Measurements from ENCODE around the gene MASP2.
"Not testable (repeated sequence)": the region's sequence is repeated elsewhere in the genome, so short reads cannot be mapped to it uniquely, and the experiment has no call there.

MASP2 gene

GRCh38 chr1:11012260-11013159, 34.5 kb downstream of the MASP2 start, which contains the start of gene TARDBP:
Gene TARDBP (plus strand): TSS chr1:11012654. CDS start chr1:11013728, 1,074 bp downstream.
- peak; percentile 98 for DNase-seq (ENCODE audit: low spot score)
- CTCF ChIA-PET, result interaction anchor here (0.9 to 1.2 kb wide), 2 partner anchors 229 to 506 kb away, joined by 3 to 6 read pairs; no protein-coding TSS in a partner anchor
- TF ChIP-seq, protein P1, sequence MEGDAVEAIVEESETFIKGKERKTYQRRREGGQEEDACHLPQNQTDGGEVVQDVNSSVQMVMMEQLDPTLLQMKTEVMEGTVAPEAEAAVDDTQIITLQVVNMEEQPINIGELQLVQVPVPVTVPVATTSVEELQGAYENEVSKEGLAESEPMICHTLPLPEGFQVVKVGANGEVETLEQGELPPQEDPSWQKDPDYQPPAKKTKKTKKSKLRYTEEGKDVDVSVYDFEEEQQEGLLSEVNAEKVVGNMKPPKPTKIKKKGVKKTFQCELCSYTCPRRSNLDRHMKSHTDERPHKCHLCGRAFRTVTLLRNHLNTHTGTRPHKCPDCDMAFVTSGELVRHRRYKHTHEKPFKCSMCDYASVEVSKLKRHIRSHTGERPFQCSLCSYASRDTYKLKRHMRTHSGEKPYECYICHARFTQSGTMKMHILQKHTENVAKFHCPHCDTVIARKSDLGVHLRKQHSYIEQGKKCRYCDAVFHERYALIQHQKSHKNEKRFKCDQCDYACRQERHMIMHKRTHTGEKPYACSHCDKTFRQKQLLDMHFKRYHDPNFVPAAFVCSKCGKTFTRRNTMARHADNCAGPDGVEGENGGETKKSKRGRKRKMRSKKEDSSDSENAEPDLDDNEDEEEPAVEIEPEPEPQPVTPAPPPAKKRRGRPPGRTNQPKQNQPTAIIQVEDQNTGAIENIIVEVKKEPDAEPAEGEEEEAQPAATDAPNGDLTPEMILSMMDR (conservative IDR thresholded peaks at IDR 0.05; ENCODE audit: low read depth), result no peak
- POLR2A ChIA-PET (ENCODE audit: low non-redundant PET), result interaction anchor here (0.7 to 1.1 kb wide), 3 partner anchors 37 to 627 kb away, joined by 3 to 4 read pairs (median 3); no protein-coding TSS in a partner anchor
- peak within 1 kb of the TSS; percentile 88 for H3K27ac ChIP-seq

GRCh38 chr1:11000526-11000925, 46.5 kb downstream of the MASP2 start:
- ChIA-PET POLR2A (ENCODE audit: low non-redundant PET) (no interaction called here), CTCF (no interaction called here)
- no peak for DNase-seq (ENCODE audit: low spot score)
- H3K27ac ChIP-seq, result no peak overlapping the region
- TF ChIP-seq, protein P1 (conservative IDR thresholded peaks at IDR 0.05; ENCODE audit: low read depth), result no peak

DNA sequence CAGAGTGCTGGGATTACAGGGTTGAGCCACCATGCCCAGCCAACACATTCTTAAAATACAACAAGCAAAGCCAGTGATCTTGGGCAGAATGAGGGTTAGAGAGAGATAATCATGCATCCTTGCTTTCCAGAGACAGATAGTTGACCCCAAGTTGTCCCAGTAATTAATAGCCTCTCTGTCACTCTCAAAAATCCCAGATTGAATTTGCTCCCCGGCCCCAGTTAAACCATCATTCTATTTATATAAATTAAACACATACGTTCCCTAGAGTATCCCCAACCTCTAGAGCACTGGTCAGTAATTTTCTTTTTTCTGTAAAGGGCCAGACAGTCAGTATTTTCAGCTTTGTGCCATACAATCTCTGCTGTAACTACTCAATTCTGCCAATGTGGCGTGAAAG, 50.9 kb downstream of the MASP2 start:
- ChIA-PET CTCF (no interaction called here), POLR2A (ENCODE audit: low non-redundant PET) (no interaction called here)
- TF ChIP-seq, protein P1 (conservative IDR thresholded peaks at IDR 0.05; ENCODE audit: low read depth), result no peak
- DNase-seq (ENCODE audit: low spot score), result no peak
- no peak overlapping the region for H3K27ac ChIP-seq

DNA sequence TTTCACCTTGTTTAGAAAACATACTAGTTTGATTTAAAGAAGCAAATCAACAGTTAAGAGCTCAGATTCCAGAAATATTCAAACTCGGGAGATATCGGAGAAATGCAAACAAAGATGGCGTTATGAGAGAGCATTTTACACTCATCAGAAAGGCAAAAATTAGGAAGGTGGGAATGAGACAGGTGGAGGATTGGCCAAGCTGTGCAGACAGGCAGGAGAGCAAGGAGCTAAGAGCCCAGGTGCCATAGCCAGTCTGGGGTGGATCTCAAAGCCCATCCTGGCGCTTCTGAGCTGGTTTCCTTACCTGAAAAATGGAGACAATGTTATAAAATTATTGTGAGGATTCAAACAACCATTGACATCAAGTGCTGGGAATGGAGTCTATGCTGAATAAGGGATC, 54.2 kb downstream of the MASP2 start:
- no peak for DNase-seq (ENCODE audit: low spot score)
- H3K27ac ChIP-seq, result no peak overlapping the region
- TF ChIP-seq, protein P1 (conservative IDR thresholded peaks at IDR 0.05; ENCODE audit: low read depth), result no peak
- CTCF ChIA-PET, result no interaction called here
- POLR2A ChIA-PET (ENCODE audit: low non-redundant PET), result no interaction called here

GRCh38 chr1:10992004-10992403, 55.0 kb downstream of the MASP2 start:
- CTCF ChIA-PET; POLR2A ChIA-PET (ENCODE audit: low non-redundant PET); H3K27ac ChIP-seq; DNase-seq (ENCODE audit: low spot score): not testable (repeated sequence)

GRCh38 chr1:10990828-10991227, 56.2 kb downstream of the MASP2 start:
- POLR2A ChIA-PET (ENCODE audit: low non-redundant PET), result no interaction called here
- TF ChIP-seq, protein P1 (conservative IDR thresholded peaks at IDR 0.05; ENCODE audit: low read depth), result no peak

GRCh38 chr1:10989920-10990516, 57.0 kb downstream of the MASP2 start:
- CTCF ChIA-PET; POLR2A ChIA-PET (ENCODE audit: low non-redundant PET); DNase-seq (ENCODE audit: low spot score); H3K27ac ChIP-seq: not testable (repeated sequence)

More at GRCh38 chr1:10990828-10991227, 56.2 kb downstream of the MASP2 start:
- no peak overlapping the region for H3K27ac ChIP-seq
- CTCF ChIA-PET, result no interaction called here
- DNase-seq (ENCODE audit: low spot score), result no peak
